ENCODE data around the gene MGMT. TPM values are rescaled to one million over a fixed set of nuclear protein-coding genes. Genes with fewer than 3 reads are reported as not detected.

MGMT gene
- total RNA-seq, 1 experiment from 2014 or later: 11.5 TPM

DNA sequence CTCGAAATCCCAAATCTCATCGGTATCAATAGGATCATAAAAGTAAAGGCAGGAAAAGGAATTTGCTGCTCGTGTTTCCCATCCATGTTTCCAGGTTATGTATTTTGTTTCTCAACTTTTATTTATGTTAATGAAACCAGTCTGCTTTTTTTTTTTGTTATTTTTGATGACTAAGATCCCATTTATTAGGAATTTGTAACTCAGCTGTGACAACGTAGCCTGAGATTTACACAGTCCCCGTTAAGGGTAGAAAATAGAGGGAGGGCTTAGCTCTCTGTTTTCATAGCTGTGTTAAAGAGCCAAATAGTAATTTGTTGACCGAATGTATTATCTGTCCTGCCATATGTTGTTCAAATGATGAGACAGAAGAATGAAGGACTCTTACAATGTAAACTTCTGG is 164.0 kb downstream of the MGMT start:
- Histone ChIP-seq H3K36me3 (ENCODE audit: control insufficient read depth in 1 of 2, insufficient read depth in 2 of 2, low read length in 2 of 2) (no peaks in the 10 kb centered on the region), H3K4me3 (replicated peaks in 1 of 2; ENCODE audit: low read depth in 1 of 2, low read length in 2 of 2) (no peak overlapping the region), H3K9ac (ENCODE audit: low read length) (no peak overlapping the region), H3K27me3 (ENCODE audit: insufficient read depth, low read length) (no peaks in the 10 kb centered on the region), H3K4me2 (ENCODE audit: low read length) (no peak overlapping the region), H2AFZ (ENCODE audit: low read depth, low read length, poor library complexity, severe bottlenecking) (no peak overlapping the region), H4K20me1 (ENCODE audit: insufficient read depth) (no peaks in the 10 kb centered on the region), H3K27ac (ENCODE audit: low read depth, low read length) (no peak overlapping the region), H3K79me2 (ENCODE audit: insufficient read depth, low read length) (no peaks in the 10 kb centered on the region), H3K9me3 (ENCODE audit: control insufficient read depth in 1 of 2, insufficient read depth in 1 of 2, low read depth in 1 of 2, low read length in 2 of 2) (no peaks in the 10 kb centered on the region), H3K9me2 (ENCODE audit: insufficient read depth) (no peaks in the 10 kb centered on the region), H3K4me1 (ENCODE audit: control insufficient read depth in 1 of 2, insufficient read depth in 2 of 2, low read length in 2 of 2) (no peaks in the 10 kb centered on the region)
- ATAC-seq (no peak), DNase-seq (ENCODE audit: low read depth, low spot score) (no peak)
- no TSS peak for BruUV-seq (replicated peaks)
- ChIA-PET CTCF (no interaction called here), POLR2A (no interaction called here), RAD21 (ENCODE audit: low non-redundant PET in 1 of 2, low total read pairs in 2 of 2, uncharacterized antibody in 2 of 2, unreplicated experiment in 2 of 2) (no interaction called here)
- intact Hi-C loops (cut with micrococcal nuclease): no loop called here
- TF ChIP-seq, protein P1, sequence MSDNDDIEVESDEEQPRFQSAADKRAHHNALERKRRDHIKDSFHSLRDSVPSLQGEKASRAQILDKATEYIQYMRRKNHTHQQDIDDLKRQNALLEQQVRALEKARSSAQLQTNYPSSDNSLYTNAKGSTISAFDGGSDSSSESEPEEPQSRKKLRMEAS (IDR thresholded peaks at IDR 0.05): no peak
- TF ChIP-seq JUND (IDR thresholded peaks at IDR 0.05) (no peak), SIN3A (IDR thresholded peaks at IDR 0.05; ENCODE audit: low read depth) (no peak), SP1 (IDR thresholded peaks at IDR 0.05; ENCODE audit: low read depth) (no peak)
- TF ChIP-seq, protein P2, sequence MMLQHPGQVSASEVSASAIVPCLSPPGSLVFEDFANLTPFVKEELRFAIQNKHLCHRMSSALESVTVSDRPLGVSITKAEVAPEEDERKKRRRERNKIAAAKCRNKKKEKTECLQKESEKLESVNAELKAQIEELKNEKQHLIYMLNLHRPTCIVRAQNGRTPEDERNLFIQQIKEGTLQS (IDR thresholded peaks at IDR 0.05): no peak

DNA sequence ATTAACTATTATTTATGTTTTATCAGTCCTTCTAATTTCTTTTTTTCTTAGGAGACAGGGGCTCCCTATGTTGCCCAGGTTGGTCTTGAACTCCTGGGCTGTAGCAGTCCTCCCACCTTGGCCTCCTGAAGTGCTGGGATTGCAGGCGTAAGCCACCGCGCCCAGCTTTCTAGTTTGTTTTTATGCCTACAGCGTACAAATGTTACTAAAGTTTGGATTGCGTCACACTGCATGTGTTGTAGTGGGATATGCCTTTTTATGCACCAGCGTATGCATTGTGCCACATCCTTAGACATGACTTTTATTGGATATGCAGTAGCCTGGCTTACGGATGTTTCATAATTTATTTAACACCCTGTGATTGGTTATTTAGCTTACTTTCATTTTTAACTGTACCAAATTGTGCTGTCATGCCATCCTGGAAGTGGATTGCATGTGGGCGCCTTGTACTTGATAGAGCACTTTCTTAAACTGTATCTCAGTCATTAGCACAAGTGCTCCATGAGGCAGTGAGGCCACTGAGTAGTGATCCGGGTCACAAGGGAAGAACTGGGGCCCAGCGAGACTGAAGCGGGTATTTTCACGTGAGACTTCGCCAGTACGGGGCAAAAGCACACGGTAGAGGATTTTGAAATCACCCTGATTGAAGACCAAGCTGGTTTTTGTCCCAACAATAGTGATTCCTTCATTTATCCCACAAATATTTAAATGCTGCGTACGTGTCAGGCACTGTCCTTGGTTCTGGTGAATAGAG is 165.0 kb downstream of the MGMT start:
- Histone ChIP-seq H3K4me3 (replicated peaks in 1 of 2; ENCODE audit: low read depth in 1 of 2, low read length in 2 of 2) (no peak overlapping the region), H3K9me3 (ENCODE audit: control insufficient read depth in 1 of 2, insufficient read depth in 1 of 2, low read depth in 1 of 2, low read length in 2 of 2) (no peaks in the 10 kb centered on the region), H3K4me1 (ENCODE audit: control insufficient read depth in 1 of 2, insufficient read depth in 2 of 2, low read length in 2 of 2) (no peaks in the 10 kb centered on the region), H3K9me2 (ENCODE audit: insufficient read depth) (no peaks in the 10 kb centered on the region), H3K4me2 (ENCODE audit: low read length) (no peak overlapping the region), H3K36me3 (ENCODE audit: control insufficient read depth in 1 of 2, insufficient read depth in 2 of 2, low read length in 2 of 2) (no peaks in the 10 kb centered on the region), H4K20me1 (ENCODE audit: insufficient read depth) (no peaks in the 10 kb centered on the region), H3K79me2 (ENCODE audit: insufficient read depth, low read length) (no peaks in the 10 kb centered on the region), H3K27ac (ENCODE audit: low read depth, low read length) (no peak overlapping the region), H2AFZ (ENCODE audit: low read depth, low read length, poor library complexity, severe bottlenecking) (no peak overlapping the region), H3K27me3 (ENCODE audit: insufficient read depth, low read length) (no peaks in the 10 kb centered on the region), H3K9ac (ENCODE audit: low read length) (no peak overlapping the region)
- ChIA-PET RAD21 (ENCODE audit: low non-redundant PET in 1 of 2, low total read pairs in 2 of 2, uncharacterized antibody in 2 of 2, unreplicated experiment in 2 of 2) (no interaction called here), POLR2A (no interaction called here), CTCF (no interaction called here)
- intact Hi-C loops (cut with micrococcal nuclease): no loop called here
- DNase-seq (ENCODE audit: low read depth, low spot score) (no peak), ATAC-seq (no peak)
- BruUV-seq (replicated peaks): no TSS peak
- no peak for TF ChIP-seq SIN3A (IDR thresholded peaks at IDR 0.05; ENCODE audit: low read depth)
- TF ChIP-seq YY1 (IDR thresholded peaks at IDR 0.05; ENCODE audit: extremely low read depth, insufficient replicate concordance, low read depth, low read length): no peak
- TF ChIP-seq, protein P3, sequence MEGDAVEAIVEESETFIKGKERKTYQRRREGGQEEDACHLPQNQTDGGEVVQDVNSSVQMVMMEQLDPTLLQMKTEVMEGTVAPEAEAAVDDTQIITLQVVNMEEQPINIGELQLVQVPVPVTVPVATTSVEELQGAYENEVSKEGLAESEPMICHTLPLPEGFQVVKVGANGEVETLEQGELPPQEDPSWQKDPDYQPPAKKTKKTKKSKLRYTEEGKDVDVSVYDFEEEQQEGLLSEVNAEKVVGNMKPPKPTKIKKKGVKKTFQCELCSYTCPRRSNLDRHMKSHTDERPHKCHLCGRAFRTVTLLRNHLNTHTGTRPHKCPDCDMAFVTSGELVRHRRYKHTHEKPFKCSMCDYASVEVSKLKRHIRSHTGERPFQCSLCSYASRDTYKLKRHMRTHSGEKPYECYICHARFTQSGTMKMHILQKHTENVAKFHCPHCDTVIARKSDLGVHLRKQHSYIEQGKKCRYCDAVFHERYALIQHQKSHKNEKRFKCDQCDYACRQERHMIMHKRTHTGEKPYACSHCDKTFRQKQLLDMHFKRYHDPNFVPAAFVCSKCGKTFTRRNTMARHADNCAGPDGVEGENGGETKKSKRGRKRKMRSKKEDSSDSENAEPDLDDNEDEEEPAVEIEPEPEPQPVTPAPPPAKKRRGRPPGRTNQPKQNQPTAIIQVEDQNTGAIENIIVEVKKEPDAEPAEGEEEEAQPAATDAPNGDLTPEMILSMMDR (IDR thresholded peaks at IDR 0.05 in 2 of 3, conservative IDR thresholded peaks at IDR 0.05 in 1 of 3; ENCODE audit: borderline replicate concordance in 1 of 3, insufficient read depth in 1 of 3, low read depth in 2 of 3, low read length in 2 of 3): no peak
- no peak for TF ChIP-seq CEBPB (IDR thresholded peaks at IDR 0.05; ENCODE audit: low read depth)
- TF ChIP-seq, protein P2 (IDR thresholded peaks at IDR 0.05): no peak
- no peak for TF ChIP-seq JUND (IDR thresholded peaks at IDR 0.05)
- no peak for TF ChIP-seq ZFX (IDR thresholded peaks at IDR 0.05)
- TF ChIP-seq REST (IDR thresholded peaks at IDR 0.05; ENCODE audit: low read depth): no peak
- TF ChIP-seq EZH2 (IDR thresholded peaks at IDR 0.05): no peak
- TF ChIP-seq SP1 (IDR thresholded peaks at IDR 0.05; ENCODE audit: low read depth): no peak
- no peak for TF ChIP-seq CBX3 (IDR thresholded peaks at IDR 0.05; ENCODE audit: low read depth)
- TF ChIP-seq SRF (IDR thresholded peaks at IDR 0.05; ENCODE audit: low read depth): no peak
- TF ChIP-seq ELF1 (IDR thresholded peaks at IDR 0.05; ENCODE audit: borderline replicate concordance, low read depth): no peak
